Thymus (tissue), 11 donors: ENCODE measurements around the gene NRM. TPM values are rescaled to one million over a fixed set of nuclear protein-coding genes. Genes with fewer than 3 reads are reported as not detected.
"Not testable (repeated sequence)": the region's sequence is repeated elsewhere in the genome, so short reads cannot be mapped to it uniquely, and the experiment has no call there.

Source experiments
- DNase-seq, 9 donors: peaks; one replicate each; pipeline ENCODE4 v3.0.0-alpha.2; 2013; ENCODE audit warnings: low spot score in 9 of 9, low read depth in 6 of 9, missing footprints in 1 of 9
- H3K27ac ChIP-seq, 2 donors: one replicate each; pipeline ENCODE4 v1.5.1; 2013; ENCODE audit warnings: control low read depth in 1 of 2, low read depth in 1 of 2, low read length in 1 of 2, mild to moderate bottlenecking in 1 of 2, moderate library complexity in 1 of 2
- H3K27me3 ChIP-seq, 2 donors: one replicate each; pipeline ENCODE4 v1.5.1; 2013; ENCODE audit warnings: low read length in 1 of 2; ENCODE audit not compliant: control insufficient read depth in 2 of 2, insufficient read depth in 1 of 2
- H3K36me3 ChIP-seq, 2 donors: one replicate each; pipeline ENCODE4 v1.5.1; 2013; ENCODE audit warnings: low read length in 1 of 2, mild to moderate bottlenecking in 1 of 2, moderate library complexity in 1 of 2; ENCODE audit not compliant: control insufficient read depth in 2 of 2, insufficient read depth in 2 of 2
- H3K4me1 ChIP-seq, 2 donors: one replicate each; pipeline ENCODE4 v1.5.1; 2013; ENCODE audit warnings: low read length in 2 of 2; ENCODE audit not compliant: control insufficient read depth in 2 of 2, insufficient read depth in 2 of 2
- H3K4me3 ChIP-seq, 2 donors: one replicate each; pipeline ENCODE4 v1.5.1; 2013; ENCODE audit warnings: low read length in 2 of 2, control low read depth in 1 of 2, mild to moderate bottlenecking in 1 of 2
- H3K9me3 ChIP-seq, 2 donors: one replicate each; pipeline ENCODE4 v1.5.1; 2013; ENCODE audit warnings: low read length in 1 of 2, mild to moderate bottlenecking in 1 of 2; ENCODE audit not compliant: control insufficient read depth in 2 of 2, insufficient read depth in 1 of 2
- WGBS: extraction: QIAGEN DNeasy Blood & Tissue Kit; methylation state at CpG from one replicate; pipeline ENCODE4 v1.1.7; 2013; 5-methylcytosine and 5-hydroxymethylcytosine counted together
- polyA plus RNA-seq: library from polyadenylated mRNA; stranded (reverse); fragments of 200-250 nt; gene quantifications from one replicate; pipeline ENCODE4 v1.2.3, GENCODE V29; 2013
- total RNA-seq: library from RNA; stranded (reverse); fragments of 120-200 nt; gene quantifications from one replicate; pipeline ENCODE4 v1.2.4, GENCODE V29; 2013
- donor health status: healthy.

NRM gene
- total and polyA plus RNA-seq, 2 donors, result 6.5 to 10.4 TPM

DNA sequence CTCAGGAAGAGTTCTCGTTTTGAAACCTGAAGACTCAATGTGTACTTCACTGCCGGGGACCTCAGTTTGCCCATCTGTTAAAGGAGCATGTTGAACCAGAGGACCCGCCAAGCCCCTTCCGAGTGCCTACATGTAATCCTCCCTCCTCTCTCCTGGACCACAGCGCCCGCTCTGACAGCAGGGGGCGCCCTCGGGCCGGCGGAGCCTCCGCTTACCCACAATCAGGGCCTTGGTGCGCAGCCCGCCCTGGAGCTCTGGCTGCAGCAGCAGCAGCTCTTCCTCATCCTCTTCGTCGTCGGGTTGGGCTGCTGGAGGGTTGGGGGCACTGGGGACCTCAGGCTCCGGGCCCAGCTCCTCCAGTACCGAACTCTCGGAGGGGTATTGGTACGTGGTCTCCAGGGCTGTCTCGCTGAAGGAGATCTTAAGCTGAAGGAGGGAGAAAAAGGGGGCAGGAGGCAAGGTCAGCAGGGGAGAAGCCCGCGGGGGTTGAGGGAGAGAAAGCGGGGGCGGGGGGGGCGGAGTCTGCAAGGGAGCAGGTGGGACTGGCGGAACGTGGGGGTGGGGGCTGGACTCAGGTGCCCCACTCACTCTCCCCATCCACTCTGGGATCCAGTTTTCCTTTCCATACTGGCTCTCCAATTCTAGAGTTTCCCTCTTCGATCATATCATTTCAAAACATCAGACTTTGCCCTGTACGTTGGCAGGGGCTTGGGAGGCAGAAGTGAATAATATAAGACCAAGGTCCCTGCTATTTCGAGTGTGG lies 11.6 kb downstream of the NRM start:
- H3K27ac ChIP-seq, result peak overlapping the region; percentile 43 to 69
- H3K36me3 ChIP-seq, result peaks cover 45 to 63% of the 10 kb centered on the region in 2 donors
- peaks cover 0 to 8% of the 10 kb centered on the region in 2 donors for H3K9me3 ChIP-seq
- peaks cover 23 to 52% of the 10 kb centered on the region in 2 donors for H3K4me1 ChIP-seq
- WGBS, result 13% methylated on average over 31 of the region's 31 CpGs
- H3K27me3 ChIP-seq, result no peaks in the 10 kb centered on the region
- peak overlapping the region; percentile 34 to 35 for H3K4me3 ChIP-seq
- peak in 7 of 9 donors; percentile 76 to 94 (median 88) for DNase-seq

DNA sequence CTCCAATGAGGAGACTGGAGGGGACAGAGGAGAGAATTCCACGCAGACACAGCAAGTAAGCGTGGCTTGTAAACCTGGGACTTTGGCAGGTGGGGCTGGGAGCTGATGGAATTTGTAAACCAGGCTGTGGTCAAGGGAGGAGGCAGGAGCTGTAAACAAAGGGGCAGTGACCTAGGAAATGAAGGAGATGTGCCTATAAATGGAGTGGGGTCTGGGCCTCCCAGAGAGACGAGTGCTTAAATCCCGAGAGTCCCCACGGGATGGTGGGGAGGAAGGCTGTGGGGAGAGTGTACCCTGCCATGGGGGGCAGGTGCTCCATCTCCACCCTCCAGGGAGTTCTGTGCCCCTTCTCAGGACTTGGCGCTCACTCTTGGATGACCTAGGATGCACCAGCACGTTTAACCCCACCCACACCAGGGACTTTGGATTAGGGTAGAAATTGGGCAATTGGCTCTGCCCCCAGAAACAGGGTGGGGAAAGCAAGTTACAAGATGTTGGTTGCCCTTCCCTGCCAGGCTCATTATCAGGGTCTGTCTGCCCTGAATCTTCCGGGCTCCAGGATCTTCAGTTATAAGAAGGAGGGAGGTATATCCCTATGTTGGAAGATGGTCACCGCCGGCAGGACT lies 14.0 kb downstream of the NRM start:
- no peak for DNase-seq
- peaks cover 45 to 54% of the 10 kb centered on the region in 2 donors for H3K36me3 ChIP-seq
- H3K4me3 ChIP-seq, result no peak overlapping the region
- H3K4me1 ChIP-seq, result peaks cover 26 to 36% of the 10 kb centered on the region in 2 donors
- H3K27ac ChIP-seq, result no peak overlapping the region
- 97% methylated on average over 10 of the region's 10 CpGs for WGBS
- no peaks in the 10 kb centered on the region for H3K9me3 ChIP-seq
- no peaks in the 10 kb centered on the region for H3K27me3 ChIP-seq

DNA sequence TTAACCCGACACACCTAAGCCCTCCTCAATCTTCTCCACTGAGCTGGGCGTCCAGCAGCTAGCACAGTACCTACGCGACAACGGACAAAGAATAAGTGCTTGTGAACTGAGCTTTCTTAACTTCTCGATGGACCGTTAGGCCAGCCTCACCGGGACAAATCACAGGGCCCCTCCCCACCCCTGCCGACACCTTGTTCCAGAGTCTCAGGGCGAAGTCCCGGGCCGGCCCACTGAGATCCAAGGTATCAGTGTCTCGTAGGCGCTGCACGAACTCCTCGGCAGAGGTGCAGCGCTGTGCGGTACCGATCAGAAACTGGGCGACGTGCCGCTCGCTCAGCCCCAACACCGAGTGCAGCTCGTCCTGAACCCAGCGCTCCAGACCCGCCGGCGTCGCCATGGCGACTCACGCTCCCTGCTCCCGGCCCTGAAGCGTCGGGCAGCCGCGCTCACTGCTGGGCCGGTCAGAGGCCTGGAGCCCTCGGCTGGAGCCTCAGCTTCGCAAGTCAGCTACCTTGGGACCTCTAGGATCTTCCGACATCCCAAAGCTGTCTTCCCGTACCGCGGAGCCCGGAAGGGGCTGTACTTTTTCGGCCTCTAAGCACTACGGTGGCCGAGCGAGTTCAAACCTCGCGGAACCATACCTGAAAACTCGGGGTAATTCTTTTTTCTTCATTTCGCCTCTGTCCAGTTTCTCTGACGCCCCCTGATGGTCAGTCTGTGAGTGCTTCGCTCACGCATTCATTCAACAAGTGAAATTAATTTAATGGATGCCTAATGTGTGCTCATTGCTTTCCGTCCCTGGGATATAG lies 18.1 kb downstream of the NRM start, which contains the start of gene DHX16:
Gene DHX16, minus strand, starts transcription at position 562 of the 809 bp plus-strand sequence. Its CDS starts 165 bp downstream, at position 397.
- Histone ChIP-seq H3K4me3 (peak within 1 kb of the TSS; percentile 78 to 81), H3K36me3 (peaks cover 37 to 48% of the 10 kb centered on the region in 2 donors)

DNA sequence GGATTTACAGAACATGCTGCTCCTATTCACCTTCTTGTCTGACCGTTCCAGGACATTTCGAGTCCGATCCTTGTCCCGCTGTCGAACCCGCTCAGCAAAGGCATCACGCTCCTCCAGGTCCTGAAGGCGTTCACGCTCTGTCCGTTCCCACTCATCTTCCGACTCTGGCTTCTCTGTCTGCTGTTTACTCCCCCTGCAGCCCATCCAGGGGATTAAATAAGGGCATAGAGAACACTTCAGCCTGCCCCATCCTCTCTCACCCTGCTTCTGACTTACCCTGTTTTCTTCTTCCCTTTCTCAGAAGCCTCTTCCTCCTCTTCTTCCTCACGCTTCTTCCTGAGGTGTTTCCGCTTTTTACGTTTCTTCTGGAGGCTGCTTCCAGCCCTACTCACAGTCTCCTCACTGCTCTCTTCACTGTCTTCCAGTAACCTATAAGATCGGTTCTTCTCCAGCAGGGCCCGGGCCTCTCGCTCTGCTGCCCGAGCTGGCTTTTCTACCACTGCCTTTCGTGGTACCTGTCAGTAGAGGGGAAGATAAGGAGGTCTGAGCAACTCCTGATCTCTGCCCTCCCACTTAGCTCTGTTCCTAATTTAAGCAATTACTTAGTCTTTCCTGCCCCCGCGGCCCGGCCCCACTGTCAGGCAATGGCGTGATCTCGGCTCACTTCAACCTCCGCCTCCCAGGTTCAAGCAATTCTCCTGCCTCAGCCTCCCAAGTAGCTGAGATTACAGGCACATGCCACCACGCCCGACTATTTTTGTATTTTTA lies 19.8 kb downstream of the NRM start:
- Histone ChIP-seq H3K4me1 (peaks cover 7 to 15% of the 10 kb centered on the region in 2 donors), H3K27ac (no peak overlapping the region), H3K9me3 (no peaks in the 10 kb centered on the region), H3K4me3 (no peak overlapping the region), H3K36me3 (peaks cover 31 to 43% of the 10 kb centered on the region in 2 donors), H3K27me3 (no peaks in the 10 kb centered on the region)
- WGBS, result 96% methylated on average over 27 of the region's 27 CpGs
- no peak for DNase-seq

More for the DNA sequence above, 18.1 kb downstream of the NRM start, which contains the start of gene DHX16:
- Histone ChIP-seq H3K4me1 (peaks cover 7 to 15% of the 10 kb centered on the region in 2 donors), H3K27me3 (no peaks in the 10 kb centered on the region), H3K27ac (peak within 1 kb of the TSS; percentile 22 to 25), H3K9me3 (no peaks in the 10 kb centered on the region)
- DNase-seq, result peak; percentile 86 to 96 (median 91)
- under 1% methylated on average over 57 of the region's 57 CpGs for WGBS

DNA sequence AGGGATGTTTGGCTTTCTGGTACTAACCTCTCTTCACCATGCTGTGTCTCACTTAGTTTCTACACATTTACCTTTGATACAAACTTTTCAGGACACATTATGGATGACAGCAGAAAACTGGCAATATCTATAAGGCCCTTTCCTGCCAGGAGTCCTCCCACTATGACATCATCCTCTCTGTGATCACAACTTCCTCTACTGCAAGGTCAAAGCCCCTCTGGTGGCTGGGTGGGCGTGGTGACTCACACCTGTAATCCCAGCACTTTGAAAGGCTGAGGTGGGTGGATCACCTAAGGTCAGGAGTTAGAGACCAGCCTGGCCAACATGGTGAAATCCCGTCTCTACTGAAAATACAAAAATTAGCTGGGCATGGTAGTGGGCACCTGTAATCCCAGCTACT lies 24.5 kb downstream of the NRM start:
- not testable (repeated sequence) for H3K4me3 ChIP-seq, H3K9me3 ChIP-seq, H3K4me1 ChIP-seq, DNase-seq, H3K27me3 ChIP-seq, H3K27ac ChIP-seq
- WGBS, result 96% methylated on average over 2 of the region's 2 CpGs
- peaks cover 74 to 80% of the 10 kb centered on the region in 2 donors for H3K36me3 ChIP-seq

DNA sequence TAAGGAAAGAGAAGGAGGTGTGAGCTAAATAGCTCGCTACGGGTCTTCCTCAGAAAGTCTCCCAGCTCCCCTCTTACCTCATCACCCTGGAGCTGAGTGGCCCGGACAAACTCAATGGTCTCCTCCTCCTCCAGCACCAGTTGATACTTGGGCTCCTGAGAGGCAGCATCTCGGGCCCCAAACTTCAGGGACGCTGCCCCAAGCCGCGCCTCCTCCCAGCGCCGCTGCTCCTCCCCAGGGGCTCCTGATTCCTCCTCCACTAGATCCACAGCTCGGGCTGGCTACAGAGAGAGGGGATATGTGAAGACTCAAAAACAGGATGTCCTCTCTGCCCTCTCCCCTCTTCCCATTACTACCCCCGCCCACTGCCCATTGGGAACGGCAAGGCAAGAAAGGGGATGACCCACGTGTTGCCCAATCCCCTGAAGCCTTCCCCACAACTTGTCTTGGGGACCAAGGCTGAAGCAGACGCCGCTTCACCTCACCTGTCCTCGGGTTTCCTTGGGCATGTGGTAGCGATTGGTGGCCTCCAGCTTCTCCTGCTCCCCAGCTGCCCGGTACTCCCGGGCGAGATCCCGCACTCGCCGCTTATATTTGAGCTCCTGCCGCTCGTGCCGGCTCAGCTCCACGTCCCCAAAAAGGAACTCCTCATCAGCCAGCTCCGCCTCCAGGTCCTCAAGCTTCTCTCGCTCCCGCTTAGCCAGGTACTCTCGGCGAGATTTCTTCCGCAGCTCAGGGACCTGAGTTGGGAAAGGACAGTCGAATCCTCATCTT lies 25.6 kb downstream of the NRM start:
- WGBS, result 98% methylated on average over 34 of the region's 34 CpGs
- no peak for DNase-seq
- H3K4me3 ChIP-seq, result no peak overlapping the region
- H3K27me3 ChIP-seq, result no peaks in the 10 kb centered on the region
- no peak overlapping the region for H3K27ac ChIP-seq
- no peaks in the 10 kb centered on the region for H3K9me3 ChIP-seq
- H3K4me1 ChIP-seq, result no peaks in the 10 kb centered on the region
- H3K36me3 ChIP-seq, result peaks cover 72 to 82% of the 10 kb centered on the region in 2 donors

DNA sequence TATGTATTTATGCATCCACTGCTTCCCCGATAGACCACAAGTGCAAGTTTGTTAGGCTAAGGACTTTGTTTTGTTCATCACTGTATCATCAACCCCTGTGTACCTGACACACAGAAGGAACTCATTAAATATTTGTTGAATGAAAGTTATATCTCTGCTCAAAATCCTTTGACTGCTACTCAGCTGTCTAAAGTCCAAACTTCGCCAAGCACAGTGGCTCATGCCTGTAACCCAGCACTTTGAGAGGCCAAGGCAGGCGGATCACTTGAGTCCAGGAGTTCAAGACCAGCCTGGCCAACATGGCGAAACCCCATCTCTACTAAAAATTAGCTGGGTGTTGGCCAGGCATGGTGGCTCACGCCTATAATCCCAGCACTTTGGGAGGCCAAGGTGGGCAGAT lies 32.9 kb downstream of the NRM start:
- 98% methylated on average over 5 of the region's 5 CpGs for WGBS
- DNase-seq, H3K4me1 ChIP-seq, H3K4me3 ChIP-seq, H3K9me3 ChIP-seq, H3K27ac ChIP-seq, H3K27me3 ChIP-seq: not testable (repeated sequence)
- H3K36me3 ChIP-seq, result peaks cover 81 to 92% of the 10 kb centered on the region in 2 donors

DNA sequence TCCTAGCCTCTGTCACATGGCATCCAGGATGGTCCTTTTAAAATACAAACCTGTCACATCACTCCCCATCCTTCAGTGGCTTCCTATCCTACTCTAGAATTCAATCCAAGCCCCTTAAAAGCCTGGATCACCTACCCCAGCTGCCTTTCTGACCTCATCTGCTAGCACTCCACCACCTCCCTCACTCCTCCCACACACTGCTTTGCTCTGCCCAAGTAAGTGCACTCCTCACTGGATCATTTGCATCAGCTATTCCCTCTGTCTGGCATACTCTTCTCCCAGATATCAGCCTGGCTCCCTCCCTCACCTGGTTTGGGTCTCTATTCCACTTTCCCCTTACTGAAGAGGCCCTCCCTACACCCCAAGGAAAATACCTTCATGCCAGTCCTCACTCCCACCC lies 33.3 kb downstream of the NRM start:
- Histone ChIP-seq H3K4me3 (no peak overlapping the region), H3K27ac (no peak overlapping the region), H3K27me3 (no peaks in the 10 kb centered on the region), H3K36me3 (peaks cover 81 to 92% of the 10 kb centered on the region in 2 donors), H3K4me1 (no peaks in the 10 kb centered on the region), H3K9me3 (no peaks in the 10 kb centered on the region)
- no peak for DNase-seq
